Spleen (tissue), 7 donors: ENCODE results near the gene ZNF565.
"Not testable (repeated sequence)": the region's sequence is repeated elsewhere in the genome, so short reads cannot be mapped to it uniquely, and the experiment has no call there.

ENCODE experiments used
- POLR2AphosphoS5 ChIP-seq, 3 donors: sonication (generic); formaldehyde crosslinking; IDR thresholded peaks; one replicate each; pipeline ENCODE4 v1.5.1; 2017; ENCODE audit warnings: antibody characterized with exemption in 3 of 3
- TF ChIP-seq, protein P1 (sequence below), 11 experiments: fragments of 200-600 bp in 7 of 11; fragments of 450-650 bp in 4 of 11; sonication (generic) in 4 of 11; IDR thresholded peaks in 8 of 11; conservative IDR thresholded peaks in 3 of 11; 1 replicate in 7 of 11; 2 replicates in 4 of 11; pipeline versions ENCODE4 v1.4.0 to v1.8.0; 2016 to 2021; ENCODE audit warnings: antibody characterized with exemption in 11 of 11, inconsistent platforms in 4 of 11, mild to moderate bottlenecking in 1 of 11
- donor health status: DM: no; HTN: no; CAD: no; lungs with moderate emphysema.
- donor health status: DM: no; HTN: no; CAD: no.
- donor health status: DM: no; HTN: no; CAD: no.

DNA sequence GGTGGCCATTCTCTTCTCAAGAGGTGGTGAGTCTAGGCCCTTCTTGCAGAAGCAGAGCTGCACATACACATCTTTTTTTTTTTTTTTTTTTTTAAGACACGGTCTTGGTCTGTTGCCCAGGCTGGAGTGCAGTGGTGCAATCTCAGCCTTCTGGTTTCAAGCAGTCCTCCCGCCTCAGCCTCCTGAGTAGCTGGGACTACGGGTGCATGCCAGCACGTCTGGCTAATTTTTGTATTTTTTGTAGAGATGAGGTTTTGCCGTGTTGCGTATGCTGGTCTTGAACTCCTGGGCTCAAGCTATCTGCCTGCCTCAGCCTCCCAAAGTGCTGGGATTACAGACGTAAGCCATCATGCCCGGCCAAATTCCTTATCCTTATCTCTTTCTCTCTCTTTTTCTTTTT is 40.6 kb downstream of the ZNF565 start:
- TF ChIP-seq, protein P1, sequence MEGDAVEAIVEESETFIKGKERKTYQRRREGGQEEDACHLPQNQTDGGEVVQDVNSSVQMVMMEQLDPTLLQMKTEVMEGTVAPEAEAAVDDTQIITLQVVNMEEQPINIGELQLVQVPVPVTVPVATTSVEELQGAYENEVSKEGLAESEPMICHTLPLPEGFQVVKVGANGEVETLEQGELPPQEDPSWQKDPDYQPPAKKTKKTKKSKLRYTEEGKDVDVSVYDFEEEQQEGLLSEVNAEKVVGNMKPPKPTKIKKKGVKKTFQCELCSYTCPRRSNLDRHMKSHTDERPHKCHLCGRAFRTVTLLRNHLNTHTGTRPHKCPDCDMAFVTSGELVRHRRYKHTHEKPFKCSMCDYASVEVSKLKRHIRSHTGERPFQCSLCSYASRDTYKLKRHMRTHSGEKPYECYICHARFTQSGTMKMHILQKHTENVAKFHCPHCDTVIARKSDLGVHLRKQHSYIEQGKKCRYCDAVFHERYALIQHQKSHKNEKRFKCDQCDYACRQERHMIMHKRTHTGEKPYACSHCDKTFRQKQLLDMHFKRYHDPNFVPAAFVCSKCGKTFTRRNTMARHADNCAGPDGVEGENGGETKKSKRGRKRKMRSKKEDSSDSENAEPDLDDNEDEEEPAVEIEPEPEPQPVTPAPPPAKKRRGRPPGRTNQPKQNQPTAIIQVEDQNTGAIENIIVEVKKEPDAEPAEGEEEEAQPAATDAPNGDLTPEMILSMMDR (IDR thresholded peaks at IDR 0.05 in 8 of 11, conservative IDR thresholded peaks at IDR 0.05 in 3 of 11), result not testable (repeated sequence)
- TF ChIP-seq POLR2AphosphoS5 (IDR thresholded peaks at IDR 0.05), result not testable (repeated sequence)
